GM18867 (cell line): ENCODE data around the gene DCAF17.
A peak's percentile ranks its signal among the peaks of the same experiment; 100 is the strongest.
"Not testable (repeated sequence)": the region's sequence is repeated elsewhere in the genome, so short reads cannot be mapped to it uniquely, and the experiment has no call there.

Experiments used
- ATAC-seq: cut with Tn5 transposase; IDR thresholded peaks from one replicate; pipeline ENCODE4 v1.9.1; 2021; ENCODE audit warnings: mild to moderate bottlenecking, moderate library complexity; ENCODE audit not compliant: unreplicated experiment

The DCAF17 gene

DNA sequence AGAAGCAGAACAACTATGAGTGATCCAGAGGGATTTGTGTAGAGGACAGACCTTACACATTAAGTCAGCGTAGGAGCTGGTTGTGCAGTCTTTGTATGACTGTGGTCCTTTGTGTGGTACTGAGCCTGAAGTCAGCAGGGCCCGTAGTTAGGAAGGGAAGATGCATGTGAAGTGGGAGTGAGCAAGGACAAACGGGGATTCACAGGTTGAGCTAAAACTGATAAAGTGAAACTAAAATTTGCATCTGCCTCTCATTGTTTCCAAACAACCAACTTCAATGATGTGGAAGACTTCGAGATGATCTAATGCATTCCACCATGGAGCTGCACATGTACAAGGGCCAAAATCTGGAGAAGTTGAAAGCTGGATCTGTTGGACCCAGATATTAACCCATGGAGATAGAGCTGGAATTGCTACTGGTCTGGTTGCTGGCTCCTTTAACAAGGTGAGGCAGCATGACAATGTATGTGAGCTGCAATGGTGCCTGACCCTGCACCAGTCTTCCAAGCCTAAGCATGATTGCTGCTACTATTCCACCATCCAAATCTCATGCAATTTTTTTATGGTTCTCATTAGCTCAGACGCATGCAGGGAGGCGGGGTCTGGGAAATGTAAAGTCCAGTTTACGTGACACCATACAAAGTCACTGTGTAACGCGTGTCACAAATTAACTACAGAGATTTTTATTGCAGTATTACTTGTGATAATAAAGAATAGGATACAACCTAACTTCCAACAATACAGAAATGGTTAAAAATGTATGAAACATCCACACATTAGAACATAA lies 76.1 kb downstream of the DCAF17 start:
- ATAC-seq: peak; percentile 71

DNA sequence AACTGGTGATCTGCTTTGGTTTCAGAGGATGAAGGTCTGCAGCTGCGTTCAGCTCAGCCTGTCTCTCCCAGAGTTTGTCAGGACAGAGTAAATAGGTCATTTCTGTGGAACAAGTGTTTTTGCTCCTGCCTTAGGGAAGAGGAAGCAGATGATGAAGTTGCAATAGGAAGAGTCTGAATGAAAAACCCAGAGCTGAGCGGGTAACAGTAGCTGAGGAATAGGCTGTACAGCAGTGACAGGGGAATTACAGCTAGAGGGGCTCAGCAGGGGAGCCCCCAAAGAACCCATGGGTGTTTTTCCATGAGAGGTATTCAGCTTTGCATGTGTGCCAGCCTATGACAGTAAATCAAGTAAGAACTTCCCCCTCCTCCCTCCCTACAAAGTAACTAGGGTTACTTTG lies 78.0 kb downstream of the DCAF17 start:
- no peak for ATAC-seq

DNA sequence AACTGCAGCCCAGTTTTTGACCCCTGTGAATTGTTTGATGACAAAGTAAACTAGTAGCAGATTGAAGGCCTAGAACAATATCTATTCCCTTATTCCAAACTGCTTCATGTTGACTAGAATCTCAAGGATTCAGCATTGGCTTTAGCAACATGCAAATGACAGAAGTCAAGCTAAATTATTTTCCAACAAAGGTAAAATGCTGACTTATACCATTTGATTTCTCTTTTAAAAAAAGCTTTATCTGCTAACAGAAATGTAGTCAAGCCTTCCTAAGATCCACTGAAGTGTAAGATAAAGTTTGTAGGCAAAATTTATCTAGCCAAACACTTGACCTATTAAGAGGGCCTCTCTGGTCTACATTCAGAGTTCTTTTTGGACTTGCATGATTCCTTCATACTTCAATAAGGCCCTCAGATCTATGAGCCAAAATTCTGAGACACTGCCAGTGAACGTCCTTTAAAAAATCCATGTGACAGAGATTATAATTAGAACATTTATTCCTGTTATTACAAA lies 78.7 kb downstream of the DCAF17 start:
- no peak for ATAC-seq

DNA sequence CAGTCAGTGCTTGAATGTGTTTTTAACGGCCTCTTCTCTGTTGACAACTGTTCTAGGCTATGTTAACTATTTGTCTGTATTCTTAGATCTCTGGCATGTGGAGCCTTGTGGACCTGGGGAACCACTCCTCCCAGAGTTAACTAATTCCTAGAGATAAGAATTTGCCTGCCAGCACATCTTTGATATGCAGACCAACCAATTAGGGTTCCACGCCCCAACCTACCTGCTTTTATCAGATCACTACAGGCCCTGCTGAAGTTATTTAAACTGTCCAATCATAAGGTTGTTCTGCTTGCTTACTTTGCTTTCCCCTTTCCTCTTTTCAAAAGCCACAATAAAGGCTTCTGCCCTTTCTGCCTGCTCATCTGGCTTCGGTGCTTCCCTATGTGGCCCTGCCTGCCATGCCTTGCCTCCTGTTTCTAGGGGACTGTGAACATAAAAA lies 79.7 kb downstream of the DCAF17 start:
- ATAC-seq: no peak

DNA sequence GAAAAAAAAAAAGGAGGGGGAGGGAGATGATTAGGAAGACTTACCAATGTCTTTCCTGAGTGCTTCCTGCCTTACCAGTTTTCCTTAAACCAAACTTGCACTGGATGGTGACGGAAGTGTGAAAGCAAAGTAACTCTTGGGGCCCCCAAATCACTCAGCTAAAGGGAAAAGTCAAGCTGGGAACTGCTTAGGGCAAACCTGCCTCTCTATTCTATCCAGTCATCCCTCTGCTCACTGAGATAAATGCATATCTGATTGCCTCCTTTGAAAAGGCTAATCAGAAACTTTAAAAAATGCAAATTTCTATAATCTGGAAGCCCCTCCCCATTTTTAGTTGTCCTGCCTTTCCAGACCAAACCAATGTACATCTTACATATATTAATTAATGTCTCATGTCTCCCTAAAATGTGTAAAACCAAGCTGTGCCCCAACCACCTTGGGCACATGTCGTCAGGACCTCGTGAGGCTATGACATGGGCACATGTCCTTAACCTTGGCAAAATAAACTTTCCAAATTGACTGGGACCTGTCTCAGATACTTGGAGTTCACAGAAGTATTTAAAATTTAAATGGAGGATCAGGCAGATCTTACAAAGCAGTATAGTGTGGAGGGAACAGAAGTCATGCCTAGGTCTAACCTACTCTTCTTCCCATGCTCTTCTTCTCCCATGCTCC lies 81.0 kb downstream of the DCAF17 start:
- ATAC-seq: no peak

DNA sequence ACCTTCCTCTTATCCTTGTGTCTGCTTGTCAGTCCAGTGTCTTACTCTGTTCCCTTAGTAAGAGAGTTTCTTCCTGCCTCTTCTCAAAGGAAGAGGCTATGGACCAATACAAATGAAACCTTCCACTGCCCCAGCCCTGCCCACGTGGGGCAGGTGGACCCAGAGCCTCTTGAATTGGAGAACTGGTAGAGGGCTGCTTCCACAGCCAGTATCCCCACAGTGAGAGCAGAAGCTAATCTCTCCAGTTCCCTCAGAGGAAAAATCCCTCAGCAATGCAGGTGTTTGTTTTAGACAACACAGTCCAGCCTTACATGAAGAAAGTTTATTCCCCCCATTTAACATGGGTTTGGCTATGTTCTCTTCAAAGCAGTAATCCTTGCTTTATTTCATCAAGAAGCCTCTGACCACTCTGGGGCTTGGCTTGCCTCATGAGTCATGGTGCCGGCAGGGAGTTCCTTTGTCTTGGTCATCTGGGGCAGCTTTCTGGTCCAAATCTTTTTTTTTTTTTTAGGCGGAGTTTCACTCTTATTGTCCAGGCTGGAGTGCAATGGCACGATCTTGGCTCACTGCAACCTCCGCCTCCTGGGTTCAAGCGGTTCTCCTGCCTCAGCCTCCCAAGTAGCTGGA lies 81.8 kb downstream of the DCAF17 start:
- ATAC-seq: no peak

DNA sequence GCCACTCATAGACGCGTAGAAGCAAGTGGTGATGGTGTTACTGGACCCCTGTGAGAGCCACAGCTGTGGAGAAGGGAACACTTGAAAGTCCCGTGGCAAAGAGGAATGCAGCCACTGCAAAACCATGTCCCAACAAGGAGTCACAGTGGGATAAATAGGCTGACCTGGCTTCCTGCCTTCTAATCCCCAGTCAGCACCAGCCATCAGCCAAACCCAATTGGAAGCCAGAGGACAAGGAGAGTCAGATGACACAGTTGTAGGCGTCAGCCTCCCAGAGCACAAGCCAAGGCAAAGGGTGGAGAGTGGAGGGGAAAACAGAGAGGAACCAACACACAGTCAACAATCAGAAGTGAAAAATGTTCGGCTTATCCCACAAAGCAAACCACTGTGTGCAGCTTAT lies 82.8 kb downstream of the DCAF17 start:
- ATAC-seq: no peak

DNA sequence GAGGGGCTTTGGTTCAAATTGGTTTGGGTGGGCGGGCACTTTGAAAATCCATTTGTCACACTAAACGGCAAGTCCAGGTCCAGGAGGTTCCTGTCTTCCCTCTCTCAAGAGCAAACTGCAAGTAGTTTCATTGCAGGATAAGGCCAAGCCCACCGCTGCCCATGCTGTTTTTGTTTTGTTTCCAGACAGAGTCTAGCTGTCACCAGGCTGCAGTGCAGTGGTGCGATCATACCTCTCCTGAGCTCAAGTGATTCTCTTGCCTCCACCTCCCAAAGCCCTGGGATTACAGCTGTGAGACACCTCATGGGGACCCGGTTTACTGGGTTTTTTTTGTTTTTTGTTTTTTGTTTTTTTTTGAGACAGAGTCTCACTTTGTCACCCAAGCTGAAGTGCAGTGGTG lies 86.4 kb downstream of the DCAF17 start:
- ATAC-seq: no peak

DNA sequence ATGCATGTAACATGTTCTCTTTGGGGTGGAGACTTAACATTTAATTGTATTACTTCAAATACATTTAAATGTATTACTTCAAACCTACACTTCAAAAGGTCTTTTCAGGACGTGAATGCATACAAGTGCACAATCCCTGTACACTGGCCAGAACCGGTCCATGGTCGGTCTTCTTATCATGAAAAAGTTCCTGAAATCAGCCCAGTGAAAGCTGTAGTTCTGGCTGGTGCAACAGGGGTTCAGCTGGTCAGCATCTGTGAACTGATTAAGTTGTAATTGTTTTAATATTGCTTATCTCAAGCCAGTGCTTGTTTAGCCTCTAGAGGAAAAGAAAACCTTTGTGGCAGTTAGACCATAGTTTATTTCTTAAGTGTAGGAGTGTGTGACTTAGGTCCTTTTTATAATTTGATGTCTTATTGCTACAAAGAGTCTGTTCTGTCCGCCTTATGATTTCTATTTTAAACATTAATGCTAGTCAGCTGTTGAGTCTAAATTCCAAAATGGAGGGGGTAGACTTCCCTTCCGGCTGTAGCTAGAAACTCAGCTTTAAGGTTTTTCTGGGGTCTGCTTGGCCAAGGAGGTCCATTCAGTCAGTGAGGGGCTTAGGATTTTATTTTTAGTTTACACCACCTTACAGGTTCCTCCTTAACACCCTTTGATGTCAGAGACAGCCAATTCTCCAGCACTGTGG lies 87.5 kb downstream of the DCAF17 start:
- no peak for ATAC-seq

DNA sequence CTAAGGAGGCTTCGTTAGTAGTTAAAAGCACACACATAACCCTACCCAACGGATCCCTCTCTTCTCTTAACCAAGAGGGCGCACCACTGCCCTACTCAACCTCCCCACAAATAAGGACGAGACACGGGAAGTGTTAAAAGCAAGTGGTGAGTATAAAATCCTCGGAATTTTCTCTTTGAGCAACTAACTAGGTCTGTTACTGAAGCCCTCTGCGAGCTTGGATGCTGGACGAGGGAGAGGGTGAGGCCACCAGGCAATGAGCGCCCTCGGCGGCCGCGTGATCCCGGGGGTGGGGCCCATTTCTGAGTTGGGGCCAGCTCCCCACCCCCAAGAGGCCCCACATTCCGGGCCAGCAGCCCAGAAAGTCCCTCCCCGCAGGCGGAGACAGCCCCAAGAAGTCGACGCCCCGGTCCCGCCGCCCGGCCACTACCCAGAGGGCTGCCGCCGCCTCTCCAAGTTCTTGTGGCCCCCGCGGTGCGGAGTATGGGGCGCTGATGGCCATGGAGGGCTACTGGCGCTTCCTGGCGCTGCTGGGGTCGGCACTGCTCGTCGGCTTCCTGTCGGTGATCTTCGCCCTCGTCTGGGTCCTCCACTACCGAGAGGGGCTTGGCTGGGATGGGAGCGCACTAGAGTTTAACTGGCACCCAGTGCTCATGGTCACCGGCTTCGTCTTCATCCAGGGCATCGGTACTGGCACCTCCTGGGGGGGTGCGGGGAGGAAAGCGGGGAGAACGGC lies 88.2 kb downstream of the DCAF17 start, which contains the start of gene CYBRD1:
Gene CYBRD1, plus strand, starts transcription at position 423 of the 736 bp plus-strand sequence. Its CDS starts 72 bp downstream, at position 495.
- peak; percentile 63 for ATAC-seq

DNA sequence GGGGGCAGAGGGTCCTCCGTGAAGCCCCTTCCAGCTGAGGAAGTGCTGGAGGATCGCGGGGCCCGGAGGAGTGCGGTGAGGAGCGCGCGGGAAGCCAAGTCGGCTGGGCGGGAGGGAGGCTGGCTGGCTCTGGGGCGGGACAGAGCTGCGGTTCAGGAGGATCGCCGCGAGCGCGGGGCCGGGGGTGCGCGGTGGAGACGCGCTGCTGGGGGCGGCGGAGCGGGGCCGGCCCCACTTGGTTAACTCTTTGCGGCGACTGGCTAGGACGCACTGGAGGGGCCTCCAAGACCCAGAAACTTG lies 88.7 kb downstream of the DCAF17 start:
- ATAC-seq: peak; percentile 35

DNA sequence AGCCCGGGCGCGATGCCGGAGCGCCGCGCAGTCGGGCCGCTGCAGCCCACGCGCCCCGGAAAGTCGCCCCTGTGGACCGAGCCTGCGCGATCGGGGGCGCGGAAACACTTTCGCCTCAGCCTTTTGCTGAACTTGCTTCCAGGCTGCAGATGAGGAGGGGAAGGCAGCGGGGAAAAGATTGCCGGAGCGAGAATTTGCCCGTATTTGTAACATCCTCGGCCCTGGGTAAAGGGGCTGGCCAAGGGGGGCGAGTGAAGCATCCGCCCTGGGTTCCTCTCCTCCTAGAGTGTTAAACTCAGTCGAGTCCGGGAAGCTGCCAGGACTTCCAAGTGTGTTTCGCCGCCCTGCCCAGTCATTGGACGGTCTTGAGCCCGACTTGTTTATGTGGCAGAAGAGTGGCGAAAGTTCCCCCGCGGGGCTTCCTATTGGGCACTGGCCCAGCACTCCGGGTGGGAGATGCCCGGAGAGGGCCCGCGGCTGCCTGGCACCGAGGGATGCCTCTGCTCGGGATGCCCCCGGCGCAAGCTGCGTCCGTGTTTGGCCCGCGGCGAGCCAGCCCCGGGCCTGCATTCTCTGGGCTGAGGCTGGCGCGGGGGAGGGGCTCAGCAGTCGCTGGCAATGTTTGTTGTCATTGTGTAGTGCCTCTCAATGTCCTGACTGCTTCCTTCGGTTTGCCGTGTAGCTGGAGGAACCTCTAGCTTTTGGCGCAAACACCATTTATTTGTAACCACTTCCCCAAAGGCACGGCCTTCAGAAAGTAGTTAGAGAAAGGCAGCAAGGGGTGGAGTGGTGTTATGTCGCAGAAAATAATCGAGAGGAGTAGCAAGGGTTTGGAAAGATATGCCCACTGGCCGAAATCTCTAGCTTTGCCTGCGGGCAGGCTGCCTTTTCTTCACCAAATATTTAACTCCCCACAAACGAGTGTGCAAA lies 89.3 kb downstream of the DCAF17 start:
- ATAC-seq: peak; percentile 33

DNA sequence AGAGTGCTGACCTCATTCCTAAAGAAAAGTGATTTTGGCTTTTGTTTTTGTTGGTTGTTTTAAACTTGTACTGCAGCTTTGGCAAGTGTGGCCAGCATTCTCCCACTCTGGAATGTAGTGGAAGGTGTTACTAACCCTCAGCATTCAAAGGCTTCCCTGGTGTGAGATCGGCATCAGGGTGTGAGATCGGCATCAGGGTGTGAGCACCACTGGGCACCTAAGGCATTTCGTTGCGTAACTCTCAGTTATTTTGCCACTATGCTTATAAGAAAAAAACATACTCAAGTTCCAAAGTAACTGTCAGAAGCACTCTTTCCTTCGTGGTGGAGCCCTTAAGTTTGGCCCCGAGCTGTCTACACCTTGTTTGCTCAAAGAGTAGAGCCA lies 90.0 kb downstream of the DCAF17 start:
- ATAC-seq: no peak

DNA sequence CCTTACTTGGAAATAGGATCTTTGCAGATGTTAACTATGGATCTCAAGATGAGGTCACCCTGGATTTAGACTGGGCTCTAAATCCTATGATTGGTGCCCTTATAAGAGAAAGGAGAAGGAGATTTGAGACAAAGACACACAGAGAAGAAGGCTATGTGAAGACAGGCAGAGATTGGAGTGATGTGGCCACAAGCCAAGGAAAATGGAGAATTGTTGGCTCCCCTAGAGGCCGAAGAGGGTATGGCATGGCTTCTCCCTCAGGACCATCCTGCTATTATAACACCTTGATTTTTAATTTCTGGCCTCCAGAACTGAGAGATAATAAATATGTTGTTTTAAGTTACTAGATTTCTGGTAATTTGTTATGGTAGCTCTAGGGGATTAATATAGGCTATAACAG lies 95.9 kb downstream of the DCAF17 start:
- no peak for ATAC-seq

DNA sequence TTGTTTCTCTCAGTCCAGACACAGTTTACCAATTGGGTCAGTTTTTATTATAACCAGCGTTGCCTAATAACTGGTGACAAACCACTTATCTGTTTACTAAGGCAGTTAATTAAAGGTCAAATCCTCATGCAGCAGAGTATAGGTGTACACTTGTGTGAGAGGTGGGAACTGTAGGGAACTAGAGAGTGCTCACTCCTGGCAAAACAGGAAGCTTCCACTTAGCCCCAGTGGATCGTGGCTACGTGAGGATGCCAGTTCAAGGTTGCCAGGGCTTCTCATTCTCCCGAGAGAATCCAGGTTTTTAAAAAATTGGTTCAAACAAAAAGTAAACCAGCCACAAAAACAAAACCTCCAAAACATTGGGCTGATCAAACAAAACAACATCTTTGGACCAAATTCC lies 96.4 kb downstream of the DCAF17 start:
- no peak for ATAC-seq

DNA sequence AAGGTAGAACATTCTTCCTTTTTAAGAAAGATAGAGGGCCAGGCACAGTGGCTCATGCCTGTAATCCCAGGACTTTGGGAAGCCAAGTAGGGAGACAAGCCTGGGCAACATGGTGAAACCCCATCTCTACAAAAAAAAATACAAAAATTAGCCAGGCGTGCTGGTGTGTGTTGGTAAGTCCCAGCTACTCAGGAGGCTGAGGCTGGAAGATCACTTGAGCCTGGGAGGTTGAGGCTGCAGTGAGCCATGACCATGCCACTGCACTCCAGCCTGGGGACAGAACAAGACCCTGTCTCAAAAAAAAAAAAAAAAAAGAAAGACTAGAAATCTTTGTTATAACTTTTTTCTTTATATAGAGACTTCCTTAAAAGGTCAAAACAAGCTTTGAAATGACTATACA lies 96.8 kb downstream of the DCAF17 start:
- not testable (repeated sequence) for ATAC-seq

DNA sequence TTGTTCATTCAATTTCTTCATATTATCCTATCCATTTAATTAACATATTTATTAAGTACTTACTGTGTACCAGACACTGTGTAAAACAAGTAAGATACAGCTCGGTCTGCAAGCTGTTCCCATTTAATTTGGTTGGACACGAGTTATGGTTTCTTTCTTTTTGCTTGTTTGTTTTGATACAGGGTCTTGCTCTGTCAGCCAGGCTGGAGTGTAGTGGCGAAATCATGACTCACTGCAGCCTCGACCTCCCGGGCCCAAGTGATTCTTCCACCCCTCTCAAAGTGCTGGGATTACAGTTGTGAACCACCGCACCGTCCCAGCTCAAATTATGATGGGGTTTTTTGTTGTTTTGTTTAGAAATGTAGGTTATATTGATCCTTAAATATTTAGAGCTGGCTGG lies 97.3 kb downstream of the DCAF17 start:
- no peak for ATAC-seq

DNA sequence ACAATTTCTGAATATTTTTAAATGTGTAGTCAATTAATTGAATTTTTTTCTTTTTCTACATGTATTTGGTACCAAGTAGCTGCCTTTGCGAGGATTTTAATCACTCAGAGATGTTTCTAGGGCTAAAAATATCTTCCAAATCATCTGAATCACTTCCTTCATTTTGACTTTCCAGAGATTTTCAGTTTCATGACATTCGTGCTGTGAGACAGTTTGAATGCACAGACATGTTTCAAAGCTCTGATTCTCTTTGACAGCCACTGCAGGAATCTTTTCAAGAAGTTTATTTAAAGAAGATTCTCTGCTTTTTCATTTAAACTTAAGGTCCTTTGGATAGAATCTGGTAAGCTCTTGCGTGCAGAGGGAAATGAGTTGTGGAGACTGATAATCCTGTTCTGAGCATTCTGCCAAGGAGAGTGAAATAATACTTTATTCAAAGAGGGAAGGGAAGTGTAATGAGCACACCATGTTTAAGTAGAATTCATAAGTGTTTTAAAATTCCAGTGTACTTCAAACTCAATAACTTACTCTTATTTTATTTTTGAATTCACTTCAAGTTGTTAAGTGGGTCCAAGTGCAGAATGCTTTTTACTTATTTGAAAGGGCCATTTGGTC lies 97.9 kb downstream of the DCAF17 start:
- ATAC-seq: no peak

DNA sequence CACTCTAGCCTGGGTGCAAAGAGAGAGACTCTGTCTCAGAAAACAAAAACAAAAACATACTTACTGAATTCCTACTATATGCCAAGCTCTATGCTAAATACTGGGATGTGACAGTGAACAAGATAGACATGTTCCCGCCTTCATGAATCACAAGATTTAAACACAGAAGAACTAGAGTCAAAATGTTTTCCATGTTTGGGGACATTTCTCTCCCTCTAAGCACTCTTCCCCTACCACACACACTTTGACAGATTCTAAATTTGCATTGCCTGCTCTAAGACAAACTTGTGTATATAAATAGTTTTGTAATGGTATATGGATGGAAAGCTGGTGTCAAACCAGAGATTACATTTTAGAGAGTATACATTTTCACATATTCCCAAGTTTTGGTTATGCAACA lies 99.3 kb downstream of the DCAF17 start:
- no peak for ATAC-seq
